T-helper 2 cell treated with Interferon-gamma antibody and Interleukin-4, amounts not matched to agents 100 ng/mL and 5 ng/mL, for 36 hours (primary cell): Measurements from ENCODE around the gene RBBP7. TPM values are rescaled to one million over a fixed set of nuclear protein-coding genes. Genes with fewer than 3 reads are reported as not detected.
"Not testable (repeated sequence)": the region's sequence is repeated elsewhere in the genome, so short reads cannot be mapped to it uniquely, and the experiment has no call there.

Experiments
- intact Hi-C: fragments of 100-400 bp; cut with micrococcal nuclease; formaldehyde crosslinking; loops from one replicate; pipeline ENCODE4 v1.15.1; 2023
- total RNA-seq: library from RNA; stranded (reverse); gene quantifications from 2 replicates; pipeline ENCODE4 v1.2.3, GENCODE V29; 2022

Gene RBBP7
- total RNA-seq, 1 donor from 2014 or later: 151 TPM

DNA sequence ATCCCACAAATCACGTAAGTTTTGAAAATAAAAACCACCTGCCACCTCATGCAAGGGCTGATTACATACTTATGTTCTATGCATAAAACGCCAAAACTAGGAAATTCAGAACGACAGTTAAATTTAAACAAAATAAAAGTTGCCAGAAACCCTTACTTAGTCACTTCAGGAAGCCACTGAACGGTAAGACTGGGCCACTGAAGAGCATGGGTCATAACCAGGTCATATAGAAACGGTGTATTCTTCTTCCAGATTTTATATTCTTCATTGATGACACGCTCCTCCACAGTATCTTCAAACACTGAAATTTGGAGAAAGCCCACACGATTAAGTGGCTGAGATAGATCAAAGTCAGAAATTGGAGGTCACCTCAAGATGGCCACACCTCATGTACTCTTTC, 1.2 kb downstream of the RBBP7 start:
- intact Hi-C loops: loop anchor here (5.0 to 10.0 kb wide), 2 partner anchors 42 to 1534 kb away; partner anchors contain the start of gene PIGA

DNA sequence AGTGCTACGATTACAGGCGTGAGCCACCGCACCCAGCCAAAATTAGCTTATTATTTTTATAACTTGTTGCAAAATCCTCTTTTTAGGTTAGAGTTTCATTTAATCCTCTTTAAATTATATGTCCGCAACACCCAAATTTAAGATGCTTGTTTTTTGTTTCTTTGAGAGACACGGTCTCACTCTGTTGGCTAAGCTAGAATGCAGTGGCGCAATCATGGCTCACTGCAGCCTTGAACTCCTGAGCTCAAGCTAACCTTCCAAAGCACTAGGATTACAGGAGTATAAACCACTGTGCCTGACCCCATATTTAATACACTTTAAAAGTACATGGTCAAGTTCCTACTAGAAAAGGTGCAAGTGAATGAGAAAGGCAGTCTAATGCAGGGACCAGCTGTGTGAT, 2.2 kb downstream of the RBBP7 start:
- intact Hi-C loops: loop anchor here (5.0 to 10.0 kb wide), 2 partner anchors 41 to 1533 kb away; partner anchors contain the start of gene PIGA

- intact Hi-C loops: loop anchor here (10.0 kb wide), 1 partner anchor 1528 kb away; the partner anchor contains the start of gene PIGA
Observed at GRCh38 chrX:16862829-16863228, 7.3 kb downstream of the RBBP7 start.

GRCh38 chrX:16856744-16857143, 13.4 kb downstream of the RBBP7 start:
- intact Hi-C loops: no loop called here

- intact Hi-C loops: not testable (repeated sequence)
Observed at GRCh38 chrX:16856076-16856404, 14.1 kb downstream of the RBBP7 start.

DNA sequence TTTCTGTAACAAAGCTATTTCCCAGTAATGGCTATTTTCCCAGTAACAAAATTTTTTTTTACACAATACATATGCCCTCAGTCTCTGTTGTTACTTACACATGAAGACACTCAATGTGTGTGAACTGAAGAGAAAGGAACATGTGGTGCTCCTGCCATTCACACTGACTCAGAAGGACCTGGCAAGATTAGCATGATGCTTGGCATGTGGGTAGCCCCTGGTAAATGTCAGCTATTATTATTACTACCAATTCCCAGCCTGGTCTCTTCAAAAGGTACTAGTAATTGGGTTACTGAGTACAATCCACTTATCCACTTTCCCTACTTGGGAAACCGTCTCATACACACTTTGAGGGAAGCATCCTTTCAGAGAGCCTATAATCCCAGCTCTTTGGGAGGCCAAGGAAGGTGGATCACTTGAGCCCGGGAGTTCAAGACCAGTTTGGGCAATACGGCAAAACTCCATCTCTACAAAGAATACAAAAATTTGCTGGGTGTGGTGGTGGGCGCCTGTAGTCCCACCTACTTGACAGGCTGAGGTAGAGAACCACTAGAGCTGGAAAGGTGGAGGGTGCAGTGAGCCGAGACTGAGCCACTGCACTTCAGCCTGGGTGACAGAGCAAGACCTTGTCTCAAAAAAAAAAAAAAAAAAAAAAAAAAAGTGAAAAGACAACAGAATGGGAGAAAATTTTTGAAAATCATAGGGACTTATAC, 14.6 kb downstream of the RBBP7 start:
- intact Hi-C loops: no loop called here

DNA sequence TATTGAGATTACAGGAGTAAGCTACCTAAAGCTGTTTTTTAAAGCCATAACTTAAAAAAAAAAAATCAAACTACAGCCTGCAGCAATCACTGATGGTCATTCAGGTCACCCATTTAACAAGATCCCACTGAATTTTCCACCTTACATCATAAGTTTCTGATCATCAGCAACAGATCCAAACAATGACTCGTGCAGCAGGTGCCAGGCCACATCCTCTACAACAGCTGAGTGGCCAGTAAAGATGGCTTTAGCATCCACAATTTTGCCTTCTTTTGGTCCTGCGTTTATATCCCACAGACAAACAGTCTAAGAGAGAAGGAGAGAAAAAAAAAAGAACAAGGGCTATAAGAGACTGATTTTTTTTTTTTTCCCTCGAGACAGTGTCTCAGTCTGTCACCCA, 16.6 kb downstream of the RBBP7 start:
- intact Hi-C loops: no loop called here

DNA sequence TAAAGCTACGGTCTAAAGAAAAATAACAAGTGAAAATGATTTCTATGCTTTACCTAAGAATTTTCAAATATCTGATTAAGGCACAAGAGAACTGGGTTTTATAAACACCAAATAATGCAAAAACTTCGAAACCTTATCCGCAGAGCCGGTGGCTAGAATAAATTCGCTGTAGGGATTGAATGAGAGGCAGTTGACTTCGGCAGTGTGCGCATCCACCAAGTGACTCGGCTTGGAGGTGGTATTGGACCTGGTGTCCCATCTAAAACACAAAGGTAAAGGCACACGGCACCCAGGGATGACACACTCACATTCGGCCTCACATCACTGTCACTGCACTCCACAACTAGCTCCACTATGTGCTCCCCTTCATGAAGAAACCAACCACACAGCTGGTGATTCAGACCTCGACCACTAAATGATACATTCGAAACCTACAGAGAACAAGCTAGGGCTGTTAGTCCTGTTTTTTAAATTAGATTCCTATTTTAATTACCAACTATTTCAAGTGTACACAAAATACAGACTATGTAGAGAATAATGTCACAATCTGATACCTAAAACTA, 17.5 kb downstream of the RBBP7 start:
- intact Hi-C loops: no loop called here

GRCh38 chrX:16851827-16852226, 18.3 kb downstream of the RBBP7 start:
- intact Hi-C loops: no loop called here

DNA sequence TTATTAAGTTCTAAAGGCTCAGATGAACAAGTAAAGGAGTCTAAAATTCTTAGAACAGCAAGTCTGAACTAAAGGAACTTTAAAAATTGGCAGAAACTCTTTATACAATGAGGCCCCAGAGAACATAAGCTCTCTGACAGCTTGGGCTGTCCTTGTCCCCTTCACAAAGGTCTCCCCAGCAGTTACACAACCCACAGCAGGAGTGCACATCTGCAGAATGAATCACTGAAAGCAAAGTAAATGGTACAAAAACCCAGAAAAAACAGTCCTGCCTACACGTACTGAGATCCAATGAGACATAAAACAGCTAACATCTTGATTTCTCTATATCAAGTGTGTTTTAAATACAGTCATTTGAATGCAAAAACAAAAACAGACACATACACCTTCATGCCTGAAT, 18.7 kb downstream of the RBBP7 start:
- intact Hi-C loops: no loop called here

DNA sequence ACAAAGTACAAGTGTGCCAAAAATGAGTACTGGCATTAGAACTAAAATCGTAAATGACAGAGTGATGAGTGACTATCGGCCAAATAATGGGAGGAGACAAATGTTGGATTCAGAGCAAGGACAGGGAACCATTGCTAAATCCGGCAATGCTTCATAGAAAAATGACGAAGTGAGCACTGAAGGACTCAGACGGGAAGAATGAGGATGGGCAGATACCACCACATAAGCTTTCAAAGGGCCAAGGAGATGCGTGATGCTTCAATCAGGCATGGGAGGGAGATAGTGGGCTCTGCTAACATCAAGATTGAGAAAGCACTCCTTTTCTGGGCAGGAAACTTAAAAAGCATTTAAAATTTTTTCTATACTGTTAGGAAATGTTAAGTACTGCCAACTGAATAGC, 21.6 kb downstream of the RBBP7 start:
- intact Hi-C loops: no loop called here

GRCh38 chrX:16845686-16846085, 24.5 kb downstream of the RBBP7 start:
- intact Hi-C loops: no loop called here

DNA sequence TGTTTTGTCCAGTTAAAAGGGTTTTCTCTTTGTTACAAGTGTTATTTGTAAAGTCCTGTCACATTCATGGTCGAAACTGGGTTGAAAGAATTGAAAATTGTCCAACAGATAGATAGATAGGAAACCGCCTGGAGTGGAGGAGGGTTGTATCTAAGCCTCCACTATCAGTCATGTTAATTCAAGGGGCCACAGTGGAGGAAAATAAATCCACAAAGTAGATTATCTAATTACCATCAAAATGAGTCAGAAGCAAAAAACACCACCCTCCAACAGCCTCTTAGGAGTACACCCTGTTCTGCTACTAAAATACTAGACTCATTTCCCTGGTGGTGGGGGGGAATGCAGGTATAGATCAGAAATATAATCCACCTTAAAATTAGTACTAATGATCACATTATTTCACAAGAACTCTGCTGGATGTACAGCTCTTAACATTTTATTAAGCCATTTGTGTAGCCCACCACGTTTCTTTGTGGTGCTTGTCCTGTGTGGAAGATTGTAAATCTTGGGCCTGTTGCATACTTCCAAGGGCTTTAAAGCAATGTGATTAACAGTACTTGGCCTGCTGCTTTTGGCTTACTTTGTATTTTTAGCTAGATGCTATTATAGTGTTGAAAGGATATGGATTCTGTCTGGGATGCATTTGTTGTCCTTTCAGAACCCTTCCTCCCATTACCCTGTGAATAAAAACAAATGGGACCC, 26.8 kb downstream of the RBBP7 start:
- intact Hi-C loops: no loop called here

DNA sequence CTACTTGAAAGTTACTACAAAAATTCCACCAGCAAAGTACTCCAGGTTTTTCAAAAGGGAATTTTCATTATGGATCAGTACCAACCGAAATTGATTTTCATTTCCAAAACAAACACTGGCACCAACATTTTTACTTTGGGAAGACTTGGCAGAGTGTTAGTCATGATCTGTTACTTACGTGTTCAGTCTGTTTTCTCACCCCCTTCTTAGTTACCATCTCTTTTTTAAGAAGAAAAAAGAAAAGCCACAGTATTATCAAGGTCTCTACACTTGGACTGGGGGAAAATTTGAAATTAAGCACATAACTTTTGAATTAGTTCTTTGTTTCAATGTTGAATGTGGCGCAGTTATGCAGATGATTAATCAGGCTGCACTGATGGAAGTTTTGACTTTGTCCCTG, 27.5 kb downstream of the RBBP7 start:
- intact Hi-C loops: no loop called here

GRCh38 chrX:16839852-16840460, 30.2 kb downstream of the RBBP7 start:
- intact Hi-C loops: no loop called here

GRCh38 chrX:16839219-16839851, 30.8 kb downstream of the RBBP7 start:
- intact Hi-C loops: no loop called here

DNA sequence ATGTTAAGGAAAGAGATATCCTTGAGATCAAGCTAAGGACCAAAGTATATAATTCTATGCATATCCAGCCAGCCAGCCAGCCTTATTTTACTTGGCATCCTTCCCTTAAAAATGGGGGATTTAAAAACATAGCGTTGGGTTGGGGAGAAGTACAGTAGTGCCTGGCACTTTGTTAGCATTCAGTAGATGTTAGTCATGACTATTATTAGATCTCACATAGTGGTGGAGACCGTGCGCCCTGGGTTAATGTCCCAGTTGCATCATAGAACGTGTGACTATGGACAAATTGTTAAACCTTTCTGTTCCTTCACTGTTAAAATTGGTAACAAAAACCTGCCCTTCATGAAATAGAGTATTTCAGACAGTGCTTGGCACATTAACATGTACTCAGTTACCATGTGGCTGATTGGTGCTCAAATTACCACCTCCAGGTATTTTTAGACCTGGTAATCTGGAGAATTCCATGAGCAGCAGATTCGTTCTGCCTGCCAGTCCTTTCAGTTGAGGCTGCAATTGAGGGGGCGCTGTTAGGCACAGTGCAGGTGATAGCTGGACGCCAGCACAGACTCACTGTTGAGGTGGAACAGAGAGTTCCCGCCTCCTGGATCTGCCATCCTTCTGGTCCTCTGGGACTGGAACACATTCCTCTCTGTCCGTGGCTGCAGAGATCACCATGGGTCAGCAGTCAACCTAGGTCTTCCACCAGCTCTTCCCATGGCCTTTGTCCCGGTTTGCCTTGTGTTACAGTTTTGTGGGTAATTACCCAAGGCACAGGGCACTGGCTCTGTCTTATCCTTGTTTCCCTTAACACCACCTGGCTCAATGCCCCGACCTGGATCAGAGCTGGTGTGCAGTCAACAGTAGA, 31.7 kb downstream of the RBBP7 start:
- intact Hi-C loops: no loop called here

DNA sequence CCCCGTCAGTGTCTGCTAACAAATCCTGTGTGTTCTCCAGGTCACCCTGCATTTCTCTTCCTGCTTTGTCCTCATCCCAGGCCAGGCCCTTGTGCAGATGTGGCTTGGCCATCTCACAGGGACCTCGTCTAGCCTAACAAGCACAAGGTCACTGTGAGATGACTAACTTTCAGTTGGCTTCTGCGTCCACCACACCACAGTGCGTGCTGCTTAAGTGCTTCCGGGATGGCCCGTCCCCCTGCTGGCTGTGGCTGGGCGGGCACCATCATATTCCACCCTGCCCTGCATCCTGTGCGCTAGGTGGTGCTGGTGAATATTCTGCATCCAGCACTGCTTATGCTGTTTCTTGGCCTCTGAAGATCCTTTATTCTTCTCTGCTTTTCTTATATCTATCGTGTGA, 33.8 kb downstream of the RBBP7 start:
- intact Hi-C loops: no loop called here

DNA sequence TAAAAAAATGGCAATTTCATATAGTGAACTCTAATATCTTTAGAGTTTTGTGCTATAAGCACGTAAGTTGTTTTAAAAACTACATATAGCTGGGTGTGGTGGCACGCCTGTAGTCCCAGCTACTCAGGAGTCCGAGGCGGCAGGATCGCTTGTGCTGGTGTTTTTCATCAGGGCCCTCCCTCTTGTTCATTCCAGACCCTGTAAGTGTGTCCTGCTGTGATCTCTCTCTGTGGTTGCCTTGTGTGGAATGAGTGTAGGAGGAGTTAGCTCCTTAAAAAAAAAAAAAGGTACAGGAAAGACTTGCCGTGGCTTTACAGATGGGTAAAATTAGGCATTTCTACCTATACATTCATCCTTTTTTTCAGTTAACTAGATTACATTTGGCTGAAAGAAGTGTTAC, 35.4 kb downstream of the RBBP7 start:
- intact Hi-C loops: no loop called here

GRCh38 chrX:16832301-16832700, 37.9 kb downstream of the RBBP7 start:
- intact Hi-C loops: no loop called here
